ENCODE results near the gene FAXDC2. TPM values are rescaled to one million over a fixed set of nuclear protein-coding genes. Genes with fewer than 3 reads are reported as not detected.
A peak's percentile ranks its signal among the peaks of the same experiment; 100 is the strongest.

Gene FAXDC2
- total RNA-seq, 2 donors from 2014 or later: 8.0 to 10.9 TPM

DNA sequence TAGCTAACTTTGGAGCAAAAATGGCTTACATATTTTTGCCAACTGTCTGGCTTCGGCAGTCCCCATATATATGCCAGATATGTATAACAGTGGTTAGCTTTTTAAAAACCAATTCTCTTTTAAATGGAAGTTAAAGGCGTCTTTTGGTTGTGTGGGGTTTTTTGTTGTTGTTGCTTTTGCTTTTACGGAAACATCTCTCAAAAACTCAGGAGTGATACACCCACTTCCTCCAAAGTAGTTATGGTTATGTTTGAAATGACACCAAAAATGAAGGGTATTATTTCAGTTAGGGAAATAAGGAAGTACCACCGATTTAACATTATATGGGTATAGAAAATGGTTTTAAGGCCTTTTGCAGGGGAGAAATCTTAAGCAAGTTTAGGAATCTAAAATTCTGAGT lies 10.4 kb upstream of the FAXDC2 start:
- Histone ChIP-seq H3K27me3 (no peaks in the 10 kb centered on the region), H3K4me1 (peaks cover 42% of the 10 kb centered on the region), H3K27ac (peak overlapping the region in 2 of 4 donors; percentile 95 to 99), H3K4me3 (no peak overlapping the region), H3K9me3 (no peaks in the 10 kb centered on the region), H3K36me3 (replicated peaks in 1 of 2; ENCODE audit: insufficient read depth in 1 of 2, low read depth in 2 of 2) (no peaks in the 10 kb centered on the region)
- WGBS, 2 donors: 44 to 64% methylated on average over 4 of the region's 4 CpGs
- intact Hi-C loops (cut with DNase I): no loop called here
- DNase-seq: no peak
- no peak for ATAC-seq
- no peak for TF ChIP-seq POLR2A (IDR thresholded peaks at IDR 0.05)
- TF ChIP-seq, protein P1, sequence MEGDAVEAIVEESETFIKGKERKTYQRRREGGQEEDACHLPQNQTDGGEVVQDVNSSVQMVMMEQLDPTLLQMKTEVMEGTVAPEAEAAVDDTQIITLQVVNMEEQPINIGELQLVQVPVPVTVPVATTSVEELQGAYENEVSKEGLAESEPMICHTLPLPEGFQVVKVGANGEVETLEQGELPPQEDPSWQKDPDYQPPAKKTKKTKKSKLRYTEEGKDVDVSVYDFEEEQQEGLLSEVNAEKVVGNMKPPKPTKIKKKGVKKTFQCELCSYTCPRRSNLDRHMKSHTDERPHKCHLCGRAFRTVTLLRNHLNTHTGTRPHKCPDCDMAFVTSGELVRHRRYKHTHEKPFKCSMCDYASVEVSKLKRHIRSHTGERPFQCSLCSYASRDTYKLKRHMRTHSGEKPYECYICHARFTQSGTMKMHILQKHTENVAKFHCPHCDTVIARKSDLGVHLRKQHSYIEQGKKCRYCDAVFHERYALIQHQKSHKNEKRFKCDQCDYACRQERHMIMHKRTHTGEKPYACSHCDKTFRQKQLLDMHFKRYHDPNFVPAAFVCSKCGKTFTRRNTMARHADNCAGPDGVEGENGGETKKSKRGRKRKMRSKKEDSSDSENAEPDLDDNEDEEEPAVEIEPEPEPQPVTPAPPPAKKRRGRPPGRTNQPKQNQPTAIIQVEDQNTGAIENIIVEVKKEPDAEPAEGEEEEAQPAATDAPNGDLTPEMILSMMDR (IDR thresholded peaks at IDR 0.05): no peak

DNA sequence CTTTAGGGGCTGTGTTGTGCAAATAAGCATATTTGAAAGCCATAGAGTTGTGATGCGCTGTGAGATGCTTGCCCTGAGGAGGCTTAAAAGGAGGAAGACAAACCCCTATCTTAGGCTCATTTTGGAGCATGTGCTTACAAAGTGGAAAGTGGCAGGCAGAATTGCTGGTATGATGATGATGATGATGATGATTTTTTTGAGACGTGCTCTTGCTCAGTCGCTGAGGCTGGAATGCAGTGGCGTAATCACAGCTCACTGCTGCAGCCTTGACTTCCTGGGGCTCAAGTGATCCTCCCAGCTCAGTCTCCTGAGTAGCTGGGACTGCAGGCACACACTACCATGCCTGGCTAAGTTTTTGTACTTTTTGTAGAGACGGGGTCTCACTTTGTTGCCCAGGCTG lies 9.7 kb upstream of the FAXDC2 start:
- intact Hi-C loops (cut with DNase I): no loop called here
- DNase-seq (peak in 2 of 4 donors; percentile 12 to 35), ATAC-seq (no peak)
- peak overlapping the region in 3 of 4 donors; percentile 95 to 100 (median 99) for H3K27ac ChIP-seq
- peaks cover 40% of the 10 kb centered on the region for H3K4me1 ChIP-seq
- no peaks in the 10 kb centered on the region for H3K36me3 ChIP-seq (replicated peaks in 1 of 2; ENCODE audit: insufficient read depth in 1 of 2, low read depth in 2 of 2)
- no peaks in the 10 kb centered on the region for H3K27me3 ChIP-seq
- WGBS, 2 donors: 40 to 47% methylated on average over 5 of the region's 5 CpGs
- no peak for TF ChIP-seq POLR2A (IDR thresholded peaks at IDR 0.05)
- TF ChIP-seq, protein P1 (IDR thresholded peaks at IDR 0.05): no peak
- H3K9me3 ChIP-seq: no peaks in the 10 kb centered on the region
- H3K4me3 ChIP-seq: no peak overlapping the region

DNA sequence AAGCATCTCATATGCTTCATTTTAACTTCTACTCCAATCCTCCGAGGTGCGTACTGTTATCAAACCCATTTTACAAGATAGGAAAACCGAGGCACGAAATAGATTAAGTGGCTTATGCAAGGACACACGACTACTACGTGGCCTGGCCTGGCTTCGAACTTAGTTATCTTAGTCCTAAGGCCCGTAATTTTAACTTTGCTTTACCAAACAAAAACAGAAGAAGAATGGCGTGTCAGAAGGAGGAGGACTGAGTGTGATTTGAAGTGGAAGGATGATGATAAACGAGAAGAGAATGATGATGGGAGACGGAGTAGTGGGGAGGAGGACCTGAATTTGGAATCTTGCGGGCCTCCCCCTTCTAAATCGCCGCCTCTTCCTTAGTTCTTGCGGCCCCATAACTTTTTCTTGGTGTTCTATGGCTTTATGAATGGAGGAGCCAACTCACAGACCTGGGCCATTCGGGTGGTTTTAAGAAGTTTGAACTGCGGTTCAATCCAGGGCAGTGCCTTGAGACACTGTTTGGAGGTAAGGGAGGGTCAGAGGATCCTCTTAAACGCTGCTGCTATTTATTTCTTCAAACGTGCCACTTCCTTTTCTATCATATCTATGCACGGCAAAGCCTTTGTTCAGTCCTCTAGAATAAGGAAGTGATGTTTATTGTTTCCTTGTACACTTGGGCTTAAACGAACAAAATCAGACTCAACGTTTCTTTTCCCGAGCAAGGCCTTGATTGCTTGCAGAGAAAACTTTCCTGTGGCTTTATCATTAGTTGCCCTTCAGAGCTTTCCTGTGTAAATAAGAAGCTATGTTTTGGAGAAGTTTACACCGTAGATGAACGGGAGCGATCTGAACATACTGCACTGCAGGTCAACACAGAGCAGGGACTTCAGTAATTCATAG lies 8.8 kb upstream of the FAXDC2 start:
- intact Hi-C loops (cut with DNase I): no loop called here
- TF ChIP-seq, protein P1 (IDR thresholded peaks at IDR 0.05): no peak
- no peak for TF ChIP-seq POLR2A (IDR thresholded peaks at IDR 0.05)
- Histone ChIP-seq H3K27ac (peak overlapping the region; percentile 95 to 100 (median 99)), H3K36me3 (replicated peaks in 1 of 2; ENCODE audit: insufficient read depth in 1 of 2, low read depth in 2 of 2) (no peaks in the 10 kb centered on the region), H3K4me1 (peaks cover 40% of the 10 kb centered on the region), H3K4me3 (peak overlapping the region; percentile 65 to 91), H3K27me3 (no peaks in the 10 kb centered on the region), H3K9me3 (no peaks in the 10 kb centered on the region)
- no peak for ATAC-seq
- WGBS, 2 donors: 1% methylated on average over 26 of the region's 26 CpGs
- DNase-seq: no peak

DNA sequence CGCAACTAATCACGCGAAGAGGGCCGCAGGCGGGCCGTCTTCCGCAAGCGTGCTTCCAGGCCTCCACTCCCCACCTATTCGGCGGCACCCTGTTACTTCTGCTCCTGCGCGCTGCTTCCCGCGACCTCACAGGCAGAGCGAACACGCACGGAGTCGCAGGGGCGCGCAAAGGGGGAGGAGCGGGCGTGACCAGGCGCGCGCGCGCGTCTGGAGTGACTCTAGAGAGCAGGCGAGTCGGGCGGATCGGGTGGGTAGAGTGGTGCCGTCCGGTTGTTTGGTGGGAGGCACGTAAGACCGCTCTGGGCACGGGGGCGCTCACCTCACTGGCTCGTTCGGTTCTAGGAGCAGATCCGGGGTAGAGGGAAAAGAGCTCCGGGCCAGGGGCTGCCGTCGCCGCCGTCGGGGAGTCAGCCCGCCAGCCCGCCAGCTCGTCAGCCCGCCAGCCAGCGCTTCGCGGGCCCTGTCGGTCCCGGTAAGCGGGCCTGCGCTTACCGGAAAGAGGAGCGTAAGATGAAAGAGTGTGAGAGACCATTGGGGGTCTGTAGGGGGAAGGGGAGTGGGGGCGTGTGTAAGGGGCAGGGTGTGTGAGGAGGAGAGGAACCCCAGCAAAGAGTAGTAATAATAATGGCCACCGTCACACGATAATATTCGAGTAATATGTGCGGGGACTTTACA lies 8.0 kb upstream of the FAXDC2 start, which contains the start of gene CNOT8:
Gene CNOT8, plus strand, starts transcription at position 331 of the 675 bp plus-strand sequence. CDS start 4,652 bp downstream, outside the sequence.
- peak; percentile 98 to 99 (median 98) for DNase-seq
- peak within 1 kb of the TSS; percentile 65 to 91 for H3K4me3 ChIP-seq
- TF ChIP-seq, protein P1 (IDR thresholded peaks at IDR 0.05): peak in 1 of 7 experiments; percentile 17
- TF ChIP-seq POLR2A (IDR thresholded peaks at IDR 0.05): peak; percentile 91 to 95 (median 93)
- intact Hi-C loops (cut with DNase I): no loop called here
- no peaks in the 10 kb centered on the region for H3K9me3 ChIP-seq
- H3K27ac ChIP-seq: peak within 1 kb of the TSS; percentile 95 to 100 (median 99)
- WGBS, 2 donors: 0% methylated on average over 46 to 60 of the region's 65 CpGs
- peaks cover 40% of the 10 kb centered on the region for H3K4me1 ChIP-seq
- peak; percentile 88 for ATAC-seq
- no peaks in the 10 kb centered on the region for H3K36me3 ChIP-seq (replicated peaks in 1 of 2; ENCODE audit: insufficient read depth in 1 of 2, low read depth in 2 of 2)
- H3K27me3 ChIP-seq: no peaks in the 10 kb centered on the region

Data from body of pancreas (tissue), 4 donors.